SH-SY5Y (cell line): ENCODE measurements around the gene NANOGP8.

Source experiments
- GATA2 ChIP-seq: IDR thresholded peaks from 2 replicates; pipeline ENCODE4 v1.6.1; 2011; ENCODE audit warnings: mild to moderate bottlenecking, low read depth, low read length
- GATA3 ChIP-seq: IDR thresholded peaks from 2 replicates; pipeline ENCODE4 v1.6.1; 2011; ENCODE audit warnings: low read depth, mild to moderate bottlenecking, low read length, moderate library complexity

GRCh38 chr15:35078221-35078915, 6.7 kb downstream of the NANOGP8 start:
- TF ChIP-seq GATA2 (no peak), GATA3 (no peak)
